Measurements from ENCODE around the gene RHBDL3.

DNA sequence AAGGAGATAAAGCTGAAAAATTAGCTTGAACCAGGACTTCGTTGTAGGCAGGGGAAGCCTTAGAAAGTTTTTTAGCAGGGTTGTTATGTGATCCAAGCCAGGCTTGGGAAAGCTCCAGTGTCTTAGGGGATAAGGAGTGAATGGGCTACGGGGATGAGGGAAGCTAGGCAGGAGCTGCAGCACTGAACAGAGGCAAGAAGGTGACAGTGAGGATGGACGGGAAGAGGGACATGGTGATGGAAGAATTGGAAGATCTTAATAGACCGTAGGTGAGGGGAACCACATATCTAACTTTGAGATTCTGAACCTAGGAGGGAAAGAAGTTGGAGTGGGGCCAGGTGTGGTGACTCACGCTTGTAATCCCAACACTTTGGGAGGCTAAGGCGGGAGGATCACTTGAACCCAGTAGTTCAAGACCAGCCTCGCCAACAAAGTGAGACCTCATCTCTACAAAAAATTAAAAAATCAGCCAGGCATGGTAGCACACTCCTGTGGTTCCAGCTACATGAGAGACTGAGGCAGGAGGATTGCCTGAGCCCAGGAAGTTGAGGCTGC, 3.2 kb downstream of the RHBDL3 start:
- TF ChIP-seq, protein P1, sequence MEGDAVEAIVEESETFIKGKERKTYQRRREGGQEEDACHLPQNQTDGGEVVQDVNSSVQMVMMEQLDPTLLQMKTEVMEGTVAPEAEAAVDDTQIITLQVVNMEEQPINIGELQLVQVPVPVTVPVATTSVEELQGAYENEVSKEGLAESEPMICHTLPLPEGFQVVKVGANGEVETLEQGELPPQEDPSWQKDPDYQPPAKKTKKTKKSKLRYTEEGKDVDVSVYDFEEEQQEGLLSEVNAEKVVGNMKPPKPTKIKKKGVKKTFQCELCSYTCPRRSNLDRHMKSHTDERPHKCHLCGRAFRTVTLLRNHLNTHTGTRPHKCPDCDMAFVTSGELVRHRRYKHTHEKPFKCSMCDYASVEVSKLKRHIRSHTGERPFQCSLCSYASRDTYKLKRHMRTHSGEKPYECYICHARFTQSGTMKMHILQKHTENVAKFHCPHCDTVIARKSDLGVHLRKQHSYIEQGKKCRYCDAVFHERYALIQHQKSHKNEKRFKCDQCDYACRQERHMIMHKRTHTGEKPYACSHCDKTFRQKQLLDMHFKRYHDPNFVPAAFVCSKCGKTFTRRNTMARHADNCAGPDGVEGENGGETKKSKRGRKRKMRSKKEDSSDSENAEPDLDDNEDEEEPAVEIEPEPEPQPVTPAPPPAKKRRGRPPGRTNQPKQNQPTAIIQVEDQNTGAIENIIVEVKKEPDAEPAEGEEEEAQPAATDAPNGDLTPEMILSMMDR (IDR thresholded peaks at IDR 0.05), result no peak
- no peak for TF ChIP-seq POLR2A (IDR thresholded peaks at IDR 0.05)

Data from uterus (tissue), 2 donors.